ENCODE measurements around the gene KDM4D.

DNA sequence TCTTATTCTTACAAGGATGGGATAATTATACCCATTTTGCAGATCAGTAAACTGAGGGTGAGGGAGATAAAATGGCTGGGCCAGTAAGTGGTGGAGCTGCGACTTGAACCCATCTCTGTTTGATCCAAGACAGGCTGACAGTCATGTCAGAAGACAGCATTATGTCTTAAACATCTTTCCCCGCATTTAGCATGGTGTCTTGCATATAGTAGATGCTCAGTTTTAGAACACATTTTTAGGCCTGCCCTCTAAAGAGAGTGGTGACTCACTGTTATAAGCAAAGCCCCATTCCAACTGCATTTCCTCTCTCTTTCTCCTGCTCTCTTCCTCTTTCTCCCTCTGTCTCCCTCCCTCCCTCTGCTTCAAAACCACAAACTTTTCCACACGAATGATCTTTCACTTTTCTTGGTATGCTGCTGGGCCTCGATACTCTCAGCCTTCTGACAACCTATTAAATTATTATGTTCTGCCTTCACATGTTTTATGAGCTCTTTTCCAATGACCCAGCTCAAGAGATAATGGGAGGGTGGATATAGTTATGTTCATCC is 25.4 kb upstream of the KDM4D start:
- TF ChIP-seq TARDBP (IDR thresholded peaks at IDR 0.05) (no peak), FOXK2 (IDR thresholded peaks at IDR 0.05) (no peak), BHLHE40 (IDR thresholded peaks at IDR 0.05; ENCODE audit: borderline replicate concordance) (no peak), ELF4 (IDR thresholded peaks at IDR 0.05) (no peak), NFRKB (IDR thresholded peaks at IDR 0.05) (no peak), SUZ12 (IDR thresholded peaks at IDR 0.05) (no peak)
- TF ChIP-seq, protein P1, sequence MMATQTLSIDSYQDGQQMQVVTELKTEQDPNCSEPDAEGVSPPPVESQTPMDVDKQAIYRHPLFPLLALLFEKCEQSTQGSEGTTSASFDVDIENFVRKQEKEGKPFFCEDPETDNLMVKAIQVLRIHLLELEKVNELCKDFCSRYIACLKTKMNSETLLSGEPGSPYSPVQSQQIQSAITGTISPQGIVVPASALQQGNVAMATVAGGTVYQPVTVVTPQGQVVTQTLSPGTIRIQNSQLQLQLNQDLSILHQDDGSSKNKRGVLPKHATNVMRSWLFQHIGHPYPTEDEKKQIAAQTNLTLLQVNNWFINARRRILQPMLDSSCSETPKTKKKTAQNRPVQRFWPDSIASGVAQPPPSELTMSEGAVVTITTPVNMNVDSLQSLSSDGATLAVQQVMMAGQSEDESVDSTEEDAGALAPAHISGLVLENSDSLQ (IDR thresholded peaks at IDR 0.05) = 0 out of 2 replicates have a peak, but pooled peaks have one; percentile 5

All from HEK293T (cell line).